Neural progenitor cell (in vitro differentiated cells): Measurements from ENCODE around the gene ZKSCAN5. TPM values are rescaled to one million over a fixed set of nuclear protein-coding genes. Genes with fewer than 3 reads are reported as not detected.
"Not testable (repeated sequence)": the region's sequence is repeated elsewhere in the genome, so short reads cannot be mapped to it uniquely, and the experiment has no call there.

Source experiments
- DNase-seq: peaks from one replicate; pipeline ENCODE4 v3.0.0-alpha.2; 2016; ENCODE audit warnings: low spot score
- H2AFZ ChIP-seq: fragments of 200-600 bp; sonication (generic); replicated peaks from 2 replicates; pipeline ENCODE4 v1.6.1; 2016; ENCODE audit warnings: antibody characterized with exemption
- H3F3A ChIP-seq: fragments of 200-600 bp; sonication (generic); 2 replicates; pipeline ENCODE4 v1.6.1; 2016; ENCODE audit warnings: antibody characterized with exemption, low read depth
- H3K27ac ChIP-seq: fragments of 200-600 bp; sonication (generic); 2 replicates; pipeline ENCODE4 v1.5.1; 2016; ENCODE audit warnings: mild to moderate bottlenecking
- H3K27me3 ChIP-seq: fragments of 200-600 bp; sonication (generic); 2 replicates; pipeline ENCODE4 v1.6.1; 2016; ENCODE audit warnings: mild to moderate bottlenecking, moderate library complexity
- H3K36me3 ChIP-seq: fragments of 200-600 bp; sonication (generic); 2 replicates; pipeline ENCODE4 v1.5.1; 2016
- H3K4me1 ChIP-seq: fragments of 200-600 bp; sonication (generic); 2 replicates; pipeline ENCODE4 v1.6.1; 2016; ENCODE audit warnings: mixed run types
- H3K4me2 ChIP-seq: fragments of 200-600 bp; sonication (generic); 2 replicates; pipeline ENCODE4 v1.6.1; 2016
- H3K4me3 ChIP-seq: fragments of 200-600 bp; sonication (generic); 2 replicates; pipeline ENCODE4 v1.5.1; 2016
- H3K79me2 ChIP-seq: fragments of 200-600 bp; sonication (generic); 2 replicates; pipeline ENCODE4 v1.6.1; 2016; ENCODE audit warnings: low read depth
- H3K9ac ChIP-seq: fragments of 200-600 bp; sonication (generic); 2 replicates; pipeline ENCODE4 v1.6.1; 2016
- H3K9me3 ChIP-seq: fragments of 200-600 bp; sonication (generic); 2 replicates; pipeline ENCODE4 v1.5.1; 2016; ENCODE audit warnings: low read depth
- H4K20me1 ChIP-seq: fragments of 200-600 bp; sonication (generic); 2 replicates; pipeline ENCODE4 v1.6.1; 2016; ENCODE audit warnings: low read depth
- H3K27ac Mint-ChIP-seq: 3 replicates; pipeline ENCODE4 v1.8.0; 2021; ENCODE audit warnings: mixed read lengths
- H3K27me3 Mint-ChIP-seq: 2 replicates; pipeline ENCODE4 v1.8.0; 2022; ENCODE audit warnings: low read depth, mild to moderate bottlenecking, inconsistent platforms, moderate library complexity, mixed read lengths; ENCODE audit not compliant: insufficient read depth
- H3K36me3 Mint-ChIP-seq: 3 replicates; pipeline ENCODE4 v1.8.0; 2021; ENCODE audit warnings: mixed read lengths
- H3K4me1 Mint-ChIP-seq: 3 replicates; pipeline ENCODE4 v1.8.0; 2021; ENCODE audit warnings: mixed read lengths
- H3K4me3 Mint-ChIP-seq: 3 replicates; pipeline ENCODE4 v1.8.0; 2021; ENCODE audit warnings: mild to moderate bottlenecking, moderate library complexity, mixed read lengths
- H3K9me3 Mint-ChIP-seq: 3 replicates; pipeline ENCODE4 v1.8.0; 2020; ENCODE audit warnings: mixed read lengths
- CTCF ChIP-seq: fragments of 200-600 bp; sonication (generic); IDR thresholded peaks from 2 replicates; pipeline ENCODE4 v1.5.1; 2017; ENCODE audit warnings: antibody characterized with exemption, mild to moderate bottlenecking
- EZH2 ChIP-seq: fragments of 200-600 bp; sonication (generic); IDR thresholded peaks from 2 replicates; pipeline ENCODE4 v1.6.1; 2017; ENCODE audit warnings: antibody characterized with exemption, mild to moderate bottlenecking, moderate library complexity
- EZH2phosphoT487 ChIP-seq: fragments of 200-600 bp; sonication (generic); IDR thresholded peaks from 2 replicates; pipeline ENCODE4 v1.6.1; 2017; ENCODE audit warnings: antibody characterized with exemption
- total RNA-seq: library from RNA; depleted of rRNA; stranded (reverse); fragments of >200 nt; gene quantifications from 2 replicates; pipeline ENCODE4 v1.2.3, GENCODE V29; 2015; ENCODE audit warnings: low replicate concordance

Gene ZKSCAN5
- total RNA-seq, 1 donor from 2014 or later = 23.3 TPM

GRCh38 chr7:99579281-99579955 is 75.0 kb downstream of the ZKSCAN5 start:
- Mint-ChIP-seq H3K9me3 (no peaks in the 10 kb centered on the region), H3K27ac (no peak overlapping the region), H3K36me3 (no peaks in the 10 kb centered on the region), H3K4me1 (peaks cover 9% of the 10 kb centered on the region), H3K27me3 (peaks cover 2% of the 10 kb centered on the region), H3K4me3 (peak overlapping the region; percentile 93)
- H3K27me3 ChIP-seq = no peaks in the 10 kb centered on the region
- no peaks in the 10 kb centered on the region for H3K9me3 ChIP-seq
- no peaks in the 10 kb centered on the region for H3K4me1 ChIP-seq
- H4K20me1 ChIP-seq = peaks cover 11% of the 10 kb centered on the region
- no peak overlapping the region for H3K9ac ChIP-seq
- H3K36me3 ChIP-seq = no peaks in the 10 kb centered on the region
- no peak for DNase-seq
- no peak overlapping the region for H3K27ac ChIP-seq
- H2AFZ ChIP-seq = peak overlapping the region; percentile 97
- no peaks in the 10 kb centered on the region for H3K79me2 ChIP-seq
- TF ChIP-seq EZH2 (no peak), CTCF (no peak), EZH2phosphoT487 (no peak)
- peaks cover 42% of the 10 kb centered on the region for H3F3A ChIP-seq
- peak overlapping the region; percentile 93 for H3K4me2 ChIP-seq
- H3K4me3 ChIP-seq = peak overlapping the region; percentile 66

GRCh38 chr7:99579956-99580777 is 75.7 kb downstream of the ZKSCAN5 start:
- peak overlapping the region; percentile 9 for H3K9ac ChIP-seq
- peak overlapping the region; percentile 93 for H3K4me2 ChIP-seq
- no peaks in the 10 kb centered on the region for H3K79me2 ChIP-seq
- peak overlapping the region; percentile 66 for H3K4me3 ChIP-seq
- no peaks in the 10 kb centered on the region for H3K9me3 Mint-ChIP-seq
- H3K4me1 Mint-ChIP-seq = peaks cover 9% of the 10 kb centered on the region
- no peaks in the 10 kb centered on the region for H3K27me3 ChIP-seq
- peak overlapping the region; percentile 93 for H3K4me3 Mint-ChIP-seq
- H3K9me3 ChIP-seq = no peaks in the 10 kb centered on the region
- peaks cover 2% of the 10 kb centered on the region for H3K27me3 Mint-ChIP-seq
- no peak overlapping the region for H3K27ac ChIP-seq
- H3K36me3 Mint-ChIP-seq = no peaks in the 10 kb centered on the region
- peaks cover 11% of the 10 kb centered on the region for H4K20me1 ChIP-seq
- DNase-seq = peak; percentile 88
- peak overlapping the region; percentile 98 for H3K27ac Mint-ChIP-seq
- TF ChIP-seq EZH2phosphoT487 = no peak
- peak; percentile 71 for TF ChIP-seq CTCF
- H3F3A ChIP-seq = peaks cover 42% of the 10 kb centered on the region
- H2AFZ ChIP-seq = peak overlapping the region; percentile 97
- no peaks in the 10 kb centered on the region for H3K4me1 ChIP-seq
- no peaks in the 10 kb centered on the region for H3K36me3 ChIP-seq

GRCh38 chr7:99580778-99581332 is 76.4 kb downstream of the ZKSCAN5 start:
- H2AFZ ChIP-seq = peak overlapping the region; percentile 97
- peaks cover 11% of the 10 kb centered on the region for H4K20me1 ChIP-seq
- not testable (repeated sequence) for H3K27me3 ChIP-seq, H3K27me3 Mint-ChIP-seq, H3K79me2 ChIP-seq, DNase-seq, H3K36me3 ChIP-seq, H3K36me3 Mint-ChIP-seq, H3K4me1 ChIP-seq, H3K27ac ChIP-seq, H3K9me3 Mint-ChIP-seq, H3K4me1 Mint-ChIP-seq, H3K9ac ChIP-seq, H3K9me3 ChIP-seq
- H3K27ac Mint-ChIP-seq = peak overlapping the region; percentile 98
- peak overlapping the region; percentile 93 for H3K4me2 ChIP-seq
- H3K4me3 Mint-ChIP-seq = peak overlapping the region; percentile 93
- H3F3A ChIP-seq = peaks cover 42% of the 10 kb centered on the region
- H3K4me3 ChIP-seq = peak overlapping the region; percentile 66

Other genes with a start within 250 kb of the ZKSCAN5 start
- gene MYH16, start 231.8 kb upstream of the ZKSCAN5 start, total RNA-seq = not detected in 2 replicates
- gene ARPC1A, start 178.8 kb upstream of the ZKSCAN5 start, total RNA-seq = 143 and 154 TPM in 2 replicates
- 23.6 and 50.5 TPM in 2 replicates for gene ARPC1B, start 129.9 kb upstream of the ZKSCAN5 start, total RNA-seq
- 136 and 170 TPM in 2 replicates for gene PDAP1, start 96.1 kb upstream of the ZKSCAN5 start, total RNA-seq
- 59.7 and 98.2 TPM in 2 replicates for gene BUD31, start 95.7 kb upstream of the ZKSCAN5 start, total RNA-seq
- gene PTCD1, start 65.9 kb upstream of the ZKSCAN5 start, total RNA-seq = 8.3 and 10.5 TPM in 2 replicates
- gene CPSF4, start 65.7 kb upstream of the ZKSCAN5 start, total RNA-seq = 72.1 and 120 TPM in 2 replicates
- gene ATP5MF, start 38.5 kb upstream of the ZKSCAN5 start, total RNA-seq = 2,754 and 3,838 TPM in 2 replicates
- 18.7 and 20.2 TPM in 2 replicates for gene ZNF789, start 31.8 kb upstream of the ZKSCAN5 start, total RNA-seq
- gene ZNF394, start 4.4 kb upstream of the ZKSCAN5 start, total RNA-seq = 16.8 and 22.4 TPM in 2 replicates
- gene FAM200A, start 47.5 kb downstream of the ZKSCAN5 start, total RNA-seq = 14.7 and 21.1 TPM in 2 replicates
- gene ZNF655, start 54.0 kb downstream of the ZKSCAN5 start, total RNA-seq = 59.3 and 66.3 TPM in 2 replicates
- 0.53 TPM in 1 of 2 replicates, not detected in the other for gene TMEM225B, start 93.6 kb downstream of the ZKSCAN5 start, total RNA-seq
- gene ZSCAN25, start 112.3 kb downstream of the ZKSCAN5 start, total RNA-seq = 8.7 and 13.3 TPM in 2 replicates
- not detected in 2 replicates for gene CYP3A5, start 175.3 kb downstream of the ZKSCAN5 start, total RNA-seq
- not detected in 2 replicates for gene CYP3A7, start 230.5 kb downstream of the ZKSCAN5 start, total RNA-seq